SK-N-SH (cell line): ENCODE data around the gene DEPDC7.

Source experiments
- EZH2phosphoT487 ChIP-seq: fragments of 200-600 bp; sonication (generic); IDR thresholded peaks from 2 replicates; pipeline ENCODE4 v1.6.1; 2017; ENCODE audit warnings: low read depth, mixed run types, mild to moderate bottlenecking, antibody characterized with exemption, moderate library complexity, borderline replicate concordance
- FOXM1 ChIP-seq: IDR thresholded peaks from 2 replicates; pipeline ENCODE4 v1.4.0; 2012; ENCODE audit warnings: low read depth, mild to moderate bottlenecking
- GABPA ChIP-seq: IDR thresholded peaks from 2 replicates; pipeline ENCODE4 v1.4.0; 2012; ENCODE audit warnings: low read depth, mild to moderate bottlenecking
- JUND ChIP-seq: IDR thresholded peaks from 2 replicates; pipeline ENCODE4 v1.4.0; 2012
- POLR2AphosphoS5 ChIP-seq: IDR thresholded peaks from 2 replicates; pipeline ENCODE4 v1.6.1; 2012; ENCODE audit warnings: low read depth, low read length
- RAD21 ChIP-seq: IDR thresholded peaks from 2 replicates; pipeline ENCODE4 v1.6.1; 2012; ENCODE audit warnings: mild to moderate bottlenecking, low read length
- SIN3A ChIP-seq: IDR thresholded peaks from 2 replicates; pipeline ENCODE4 v1.6.1; 2012; ENCODE audit warnings: low read depth, mild to moderate bottlenecking, low read length, moderate library complexity, borderline replicate concordance
- TF ChIP-seq, protein P1 (sequence below): fragments of 150-350 bp; IDR thresholded peaks from 2 replicates; pipeline ENCODE4 v1.6.1; 2016; ENCODE audit warnings: mild to moderate bottlenecking, low read depth, low read length
- TF ChIP-seq, protein P2 (sequence below): fragments of 200-600 bp; sonication (generic); IDR thresholded peaks from 2 replicates; pipeline ENCODE4 v1.6.1; 2017; ENCODE audit warnings: antibody characterized with exemption, mild to moderate bottlenecking, moderate library complexity

DNA sequence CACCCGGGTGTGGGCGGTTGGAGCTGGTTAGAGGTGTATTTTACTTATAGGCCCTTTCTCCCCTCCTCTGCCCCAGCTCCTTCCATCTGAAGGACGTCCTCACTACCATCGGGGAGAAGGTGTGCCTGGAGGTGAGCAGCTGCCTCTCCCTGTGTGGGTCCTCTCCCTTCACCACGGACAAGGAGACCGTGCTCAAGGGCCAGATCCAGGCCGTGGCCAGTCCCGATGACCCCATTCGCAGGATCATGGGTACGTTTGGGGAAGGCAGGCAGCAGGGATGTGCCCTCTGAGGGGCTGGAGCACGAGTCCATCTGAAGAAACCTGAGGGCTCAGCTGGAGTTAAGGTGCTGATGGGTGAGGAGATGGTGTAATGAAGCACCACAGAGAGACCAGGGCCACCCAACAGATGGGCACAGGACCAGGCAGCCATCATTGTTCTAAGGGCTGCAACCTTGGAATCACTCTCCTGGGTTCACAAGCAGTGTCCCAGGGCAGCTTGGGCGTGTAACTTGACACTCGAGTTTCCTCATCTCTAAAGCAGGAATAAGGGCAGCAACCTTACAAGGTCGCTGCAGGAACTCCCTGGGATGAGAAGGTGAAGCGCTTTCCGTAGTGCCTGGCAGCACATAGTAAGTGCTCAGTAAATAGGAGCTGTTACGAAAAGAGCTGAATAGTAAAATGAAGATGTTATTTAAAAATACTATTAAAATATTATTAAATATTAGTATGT, 53.1 kb downstream of the DEPDC7 start:
- TF ChIP-seq RAD21 (no peak), SIN3A (no peak), GABPA (no peak), EZH2phosphoT487 (no peak), JUND (no peak), FOXM1 (no peak), POLR2AphosphoS5 (no peak)
- TF ChIP-seq, protein P1, sequence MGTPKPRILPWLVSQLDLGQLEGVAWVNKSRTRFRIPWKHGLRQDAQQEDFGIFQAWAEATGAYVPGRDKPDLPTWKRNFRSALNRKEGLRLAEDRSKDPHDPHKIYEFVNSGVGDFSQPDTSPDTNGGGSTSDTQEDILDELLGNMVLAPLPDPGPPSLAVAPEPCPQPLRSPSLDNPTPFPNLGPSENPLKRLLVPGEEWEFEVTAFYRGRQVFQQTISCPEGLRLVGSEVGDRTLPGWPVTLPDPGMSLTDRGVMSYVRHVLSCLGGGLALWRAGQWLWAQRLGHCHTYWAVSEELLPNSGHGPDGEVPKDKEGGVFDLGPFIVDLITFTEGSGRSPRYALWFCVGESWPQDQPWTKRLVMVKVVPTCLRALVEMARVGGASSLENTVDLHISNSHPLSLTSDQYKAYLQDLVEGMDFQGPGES, result no peak
- TF ChIP-seq, protein P2, sequence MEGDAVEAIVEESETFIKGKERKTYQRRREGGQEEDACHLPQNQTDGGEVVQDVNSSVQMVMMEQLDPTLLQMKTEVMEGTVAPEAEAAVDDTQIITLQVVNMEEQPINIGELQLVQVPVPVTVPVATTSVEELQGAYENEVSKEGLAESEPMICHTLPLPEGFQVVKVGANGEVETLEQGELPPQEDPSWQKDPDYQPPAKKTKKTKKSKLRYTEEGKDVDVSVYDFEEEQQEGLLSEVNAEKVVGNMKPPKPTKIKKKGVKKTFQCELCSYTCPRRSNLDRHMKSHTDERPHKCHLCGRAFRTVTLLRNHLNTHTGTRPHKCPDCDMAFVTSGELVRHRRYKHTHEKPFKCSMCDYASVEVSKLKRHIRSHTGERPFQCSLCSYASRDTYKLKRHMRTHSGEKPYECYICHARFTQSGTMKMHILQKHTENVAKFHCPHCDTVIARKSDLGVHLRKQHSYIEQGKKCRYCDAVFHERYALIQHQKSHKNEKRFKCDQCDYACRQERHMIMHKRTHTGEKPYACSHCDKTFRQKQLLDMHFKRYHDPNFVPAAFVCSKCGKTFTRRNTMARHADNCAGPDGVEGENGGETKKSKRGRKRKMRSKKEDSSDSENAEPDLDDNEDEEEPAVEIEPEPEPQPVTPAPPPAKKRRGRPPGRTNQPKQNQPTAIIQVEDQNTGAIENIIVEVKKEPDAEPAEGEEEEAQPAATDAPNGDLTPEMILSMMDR, result no peak
